GM19193 (cell line): ENCODE measurements around the gene MET.

Source experiments
- POLR2A ChIP-seq: IDR thresholded peaks from 4 replicates; pipeline ENCODE4 v1.6.1; 2011; ENCODE audit not compliant: insufficient read depth, insufficient read length; ENCODE audit errors: extremely low read depth

Gene MET

DNA sequence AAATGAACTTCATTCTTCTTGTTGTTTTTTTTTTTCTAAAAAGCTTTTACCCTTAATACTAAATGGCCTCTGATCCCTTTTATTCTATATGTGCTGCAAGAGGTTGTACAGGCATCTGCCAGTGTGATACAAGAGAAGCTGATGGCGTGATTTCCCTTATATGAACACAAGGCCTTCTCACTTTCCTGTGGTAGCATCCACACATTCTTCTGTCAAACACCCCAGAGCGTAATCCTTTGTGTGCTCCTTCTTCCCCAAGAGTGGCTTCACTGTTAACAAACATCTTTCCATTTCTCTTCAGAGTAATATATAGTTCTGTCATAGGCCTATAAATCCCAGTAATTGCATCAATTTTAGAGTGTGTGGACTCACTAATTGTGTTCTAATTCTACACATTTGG is 104.0 kb downstream of the MET start:
- TF ChIP-seq POLR2A, result no peak

DNA sequence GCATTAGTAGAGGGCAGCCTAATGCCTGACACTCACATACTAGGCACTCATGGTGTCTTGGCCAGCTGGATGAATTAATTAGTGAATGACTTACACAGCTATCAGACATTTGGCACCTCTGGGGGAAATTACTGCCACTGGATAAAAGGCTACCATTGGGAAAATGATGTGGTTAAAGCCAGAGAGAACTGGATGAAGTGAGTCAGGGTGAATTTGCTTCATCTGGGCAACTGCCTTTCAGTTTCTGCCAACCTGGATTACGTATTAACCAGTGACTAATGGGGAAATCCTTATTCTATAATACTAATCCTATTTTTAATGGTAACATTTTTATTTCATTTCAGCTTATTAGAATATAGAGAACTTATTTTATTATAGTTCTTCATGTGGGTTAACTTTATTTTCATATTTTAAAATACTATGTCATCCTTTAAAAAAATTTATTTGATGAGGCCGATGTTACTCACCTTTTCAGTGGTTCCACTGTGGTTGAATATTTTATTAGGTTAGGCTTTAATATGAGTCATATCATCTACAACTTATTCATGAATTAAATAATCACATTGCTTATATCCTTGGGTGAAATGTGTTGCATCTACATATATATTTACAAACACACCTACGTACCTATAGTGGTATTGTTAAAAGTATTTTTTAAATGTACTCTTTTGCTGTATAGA is 104.8 kb downstream of the MET start:
- TF ChIP-seq POLR2A, result no peak

DNA sequence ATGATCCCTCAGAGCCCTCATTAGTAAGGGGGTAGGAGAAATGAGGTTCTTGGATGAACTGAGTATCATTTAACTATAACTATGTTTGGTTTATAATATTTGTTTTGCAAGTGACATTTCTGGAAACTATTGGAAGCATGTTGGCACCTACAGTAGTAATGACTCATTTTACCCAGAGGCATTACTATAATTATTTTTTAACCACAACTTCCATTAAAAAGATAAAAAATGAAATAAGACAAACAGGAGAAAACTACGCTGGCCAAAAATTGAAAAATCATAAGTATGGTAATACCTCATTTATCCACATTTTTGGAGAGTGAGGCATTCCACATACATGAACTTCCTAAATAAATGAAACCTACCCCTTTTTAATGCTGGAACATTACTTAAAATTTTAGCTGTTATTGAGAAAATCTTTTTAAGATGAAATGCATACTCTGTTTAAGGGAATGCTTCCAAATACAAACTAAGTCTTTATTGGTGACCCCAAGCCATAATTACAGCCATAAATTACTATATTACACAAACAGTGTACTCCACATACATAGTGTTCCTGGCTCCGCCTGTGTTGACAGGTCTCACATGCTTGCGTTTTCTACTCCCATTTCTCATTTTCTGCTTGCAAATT is 105.8 kb downstream of the MET start:
- TF ChIP-seq POLR2A, result no peak

DNA sequence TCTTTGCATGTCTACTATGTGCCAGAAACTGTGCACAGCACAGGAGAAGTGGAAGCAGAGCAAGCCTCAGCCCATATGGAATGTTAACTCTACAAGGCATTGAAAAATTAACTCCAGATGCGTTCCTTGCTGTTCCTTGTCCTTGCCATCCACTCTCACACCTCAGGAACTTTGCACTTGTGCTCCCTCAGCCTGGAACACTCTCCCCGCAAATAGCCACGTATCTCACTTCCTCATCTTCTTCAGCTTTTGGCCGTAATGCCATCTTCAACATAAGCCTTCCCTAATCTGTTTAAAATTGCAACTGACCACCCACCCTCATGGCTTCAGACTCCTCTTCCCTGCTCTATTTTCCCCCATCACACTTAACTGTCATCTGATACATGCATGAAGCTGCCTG is 107.2 kb downstream of the MET start:
- TF ChIP-seq POLR2A, result no peak

DNA sequence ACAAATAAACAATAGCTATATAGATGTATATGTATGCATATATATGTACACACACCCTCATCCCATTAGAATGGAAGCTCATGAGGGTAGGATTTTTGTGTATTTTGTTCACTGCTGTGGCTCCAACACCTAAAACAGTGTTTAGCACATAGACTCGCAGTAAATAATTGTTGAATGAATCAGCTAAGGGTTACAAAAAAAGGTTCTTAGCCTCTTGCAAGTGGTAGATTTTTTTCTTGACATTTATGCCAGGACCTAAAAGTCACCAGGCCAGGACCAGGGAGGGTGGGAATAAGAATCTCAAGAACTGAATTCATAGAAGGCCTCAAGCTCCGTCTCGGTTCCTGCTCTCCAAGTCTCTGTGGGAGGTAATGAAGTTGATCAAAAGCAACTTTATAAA is 107.9 kb downstream of the MET start:
- no peak for TF ChIP-seq POLR2A

GRCh38 chr7:116780521-116780920 is 108.5 kb downstream of the MET start:
- no peak for TF ChIP-seq POLR2A

DNA sequence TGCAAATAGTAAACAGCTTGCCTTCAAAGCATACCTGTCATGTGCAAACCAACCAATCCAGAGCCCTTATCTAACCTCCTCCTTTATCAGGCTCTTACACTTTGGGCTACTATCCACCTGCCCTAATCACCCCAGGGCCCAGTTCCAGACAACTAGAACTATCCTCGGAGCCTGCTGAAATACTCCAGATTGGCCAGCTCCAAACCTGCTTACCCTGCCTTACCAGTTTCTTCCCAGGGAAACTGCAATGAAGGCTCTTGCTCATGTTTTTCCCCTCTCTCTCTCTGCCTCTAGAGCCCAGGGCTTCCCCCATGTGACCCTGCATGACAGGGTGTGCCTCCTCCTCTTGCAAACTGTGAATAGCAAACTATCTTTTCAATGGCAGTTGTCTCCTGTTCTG is 109.0 kb downstream of the MET start:
- no peak for TF ChIP-seq POLR2A

DNA sequence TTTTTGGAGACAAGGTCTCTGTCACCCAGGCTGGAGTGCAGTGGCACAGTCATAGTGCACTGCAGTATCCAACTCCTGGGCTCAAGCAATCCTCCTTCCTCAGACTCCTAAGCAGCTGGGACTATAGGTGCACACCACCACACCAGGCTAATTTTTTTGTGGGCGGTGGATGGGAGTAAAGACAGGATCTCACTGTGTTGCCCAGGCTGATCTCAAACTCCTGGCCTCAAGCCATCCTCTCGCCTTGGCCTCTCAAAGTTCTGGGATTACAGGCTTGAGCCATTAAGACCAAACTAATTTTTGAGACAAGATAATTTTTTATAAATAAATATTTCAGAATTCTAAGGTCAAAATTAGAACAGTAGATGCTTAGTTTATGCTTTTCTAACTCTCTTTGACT is 109.6 kb downstream of the MET start:
- TF ChIP-seq POLR2A, result no peak

GRCh38 chr7:116782177-116782711 is 110.2 kb downstream of the MET start:
- no peak for TF ChIP-seq POLR2A

DNA sequence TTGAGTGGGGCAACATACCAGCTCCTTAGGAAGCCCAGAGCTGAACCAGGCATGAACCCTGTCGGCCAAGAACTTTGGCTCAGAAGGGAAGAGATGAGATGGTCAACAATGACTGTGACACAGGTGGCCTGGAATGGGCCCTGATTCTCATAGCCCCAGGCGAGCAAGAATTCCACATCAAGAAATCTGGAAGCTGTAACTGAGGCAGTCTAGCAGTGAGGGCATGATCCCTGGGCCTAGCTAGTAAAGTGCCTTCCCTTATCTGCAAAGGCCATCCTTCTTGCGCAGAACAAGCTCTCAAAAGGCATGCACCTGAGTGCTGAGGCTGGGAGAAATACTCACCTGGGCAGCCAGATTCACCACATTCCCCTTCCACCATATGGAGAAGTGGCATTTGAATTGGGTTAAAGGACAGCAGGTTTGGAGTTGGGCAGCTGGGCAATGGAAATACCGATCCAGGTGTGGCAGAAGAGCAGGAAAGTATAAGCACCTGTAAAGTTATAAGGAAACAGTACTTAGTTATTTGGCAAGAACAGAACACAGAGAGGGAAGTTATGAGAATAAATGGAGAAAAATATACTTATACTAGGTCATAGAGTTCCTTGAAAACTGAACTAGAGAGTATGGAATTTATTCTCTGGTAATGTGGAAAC is 111.8 kb downstream of the MET start:
- no peak for TF ChIP-seq POLR2A

GRCh38 chr7:116784647-116785046 is 112.7 kb downstream of the MET start:
- no peak for TF ChIP-seq POLR2A

DNA sequence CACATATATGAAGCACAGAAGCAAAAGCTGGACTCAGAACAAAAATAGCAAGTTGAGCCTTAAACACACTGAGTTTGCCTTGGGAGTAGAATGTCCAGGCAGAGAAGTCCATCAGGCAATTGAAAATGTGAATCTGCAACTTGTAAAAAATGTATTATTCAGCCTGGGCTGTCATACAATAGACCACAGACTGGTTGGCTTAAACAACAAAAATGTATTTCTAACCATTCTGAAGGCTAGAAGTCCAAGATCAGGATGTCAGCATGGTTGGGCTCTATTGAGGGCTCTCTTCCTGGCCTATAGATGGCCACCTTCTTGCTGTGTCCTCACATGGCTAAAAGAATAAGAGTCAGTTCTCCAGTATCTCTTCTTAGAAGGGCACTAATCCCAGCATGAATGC is 113.8 kb downstream of the MET start:
- TF ChIP-seq POLR2A, result no peak

DNA sequence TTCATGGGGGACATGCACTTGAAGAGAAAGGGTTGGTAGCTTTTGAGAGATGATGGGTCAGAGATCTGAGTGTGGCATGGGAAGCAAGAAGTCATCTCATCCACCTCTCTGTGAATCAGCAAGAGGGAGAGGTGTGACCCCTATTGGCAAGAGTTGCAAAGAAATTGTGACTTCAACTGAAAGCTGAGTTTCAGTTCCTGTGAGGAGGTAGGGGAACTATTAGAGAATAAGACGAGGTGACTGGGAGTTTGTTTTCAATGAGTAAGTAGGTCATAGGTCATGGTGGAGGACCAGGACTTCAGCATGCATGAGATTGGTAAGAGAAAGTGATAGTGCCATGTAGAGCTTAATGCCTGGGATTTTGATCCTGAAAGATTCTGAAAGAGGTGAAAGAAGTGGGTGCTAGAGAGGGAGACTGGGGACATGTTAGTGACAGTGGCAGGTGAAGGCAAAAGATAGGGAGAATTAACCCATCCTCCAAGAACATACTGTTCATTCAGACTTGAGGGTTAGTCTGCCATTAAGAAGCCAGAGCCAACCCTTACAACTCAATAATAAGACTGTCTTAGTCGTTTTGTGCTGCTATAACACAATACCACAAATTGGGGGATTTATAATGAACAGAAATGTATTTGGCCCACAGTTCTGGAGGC is 114.9 kb downstream of the MET start:
- no peak for TF ChIP-seq POLR2A

DNA sequence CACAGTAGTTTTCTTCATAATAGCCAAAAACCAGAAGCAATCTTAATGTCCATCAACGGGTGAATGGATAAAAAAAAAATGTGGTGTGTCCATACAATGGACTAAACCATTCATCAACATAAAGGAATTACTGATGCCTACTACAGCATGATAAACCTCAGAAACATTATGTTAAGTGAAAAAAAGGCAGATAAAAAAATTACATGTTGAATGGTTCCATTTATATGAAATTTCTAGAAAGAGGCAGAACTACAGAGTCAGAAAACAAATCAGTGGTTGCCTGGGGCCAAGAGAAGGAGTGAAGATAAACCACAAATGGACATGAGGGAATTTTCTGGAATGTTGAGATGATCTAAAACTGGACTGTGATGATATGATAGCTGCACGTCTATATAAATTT is 115.9 kb downstream of the MET start:
- TF ChIP-seq POLR2A, result no peak

DNA sequence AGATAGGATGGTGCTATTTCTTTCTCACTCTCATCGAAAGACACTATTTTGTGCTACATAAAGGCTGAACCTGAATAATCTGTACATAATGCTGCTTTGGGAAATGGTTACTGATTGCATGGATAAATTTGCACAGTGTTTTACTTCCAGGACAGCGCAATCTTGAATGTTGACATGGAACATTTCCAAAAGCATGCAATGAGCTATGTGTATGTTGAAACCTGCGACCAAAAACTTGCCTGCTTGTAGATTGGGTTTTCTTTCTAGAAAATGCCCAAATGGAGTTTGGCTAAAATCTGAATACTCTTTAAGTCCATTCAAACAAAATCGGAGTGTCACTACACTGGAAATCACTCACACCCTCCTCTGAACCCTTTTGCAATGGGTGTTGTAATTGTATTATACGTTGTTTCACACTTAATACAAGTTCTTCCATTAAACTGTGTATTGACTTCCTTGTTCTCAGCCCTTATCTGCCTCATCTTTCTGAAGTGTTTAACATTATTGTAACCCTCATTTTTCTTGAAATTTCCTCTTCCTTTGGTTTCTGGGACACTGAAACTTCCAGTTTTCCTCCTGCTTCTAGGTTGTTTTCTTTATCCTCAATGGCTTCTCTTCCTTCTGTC is 116.7 kb downstream of the MET start:
- TF ChIP-seq POLR2A, result no peak
